Panc1 (cell line): ENCODE data around the gene LBHD1. TPM values are rescaled to one million over a fixed set of nuclear protein-coding genes. Genes with fewer than 3 reads are reported as not detected.

Experiments
- ATAC-seq: fragments of 200-7000 bp; cut with Tn5 transposase; 2 replicates; pipeline ENCODE4 v1.9.1; 2020; ENCODE audit warnings: mild to moderate bottlenecking, moderate library complexity
- BruUV-seq: library from RNA; stranded (reverse); fragments of 400-500 nt; replicated peaks from 2 replicates; lab custom pipeline; 2021; lab: Mats Ljungman, UMichigan
- CTCF ChIA-PET: fragments of 300-600 bp; sonication (Branson Sonifier 250); formaldehyde crosslinking; loops from one replicate; lab custom pipeline; 2022; ENCODE audit warnings: antibody characterized with exemption; lab: Charles Lee
- POLR2A ChIA-PET: fragments of 300-600 bp; sonication (Branson Sonifier 250); formaldehyde crosslinking; loops from one replicate; lab custom pipeline; 2022; ENCODE audit warnings: antibody characterized with exemption; lab: Charles Lee
- DNase-seq: peaks from one replicate; pipeline ENCODE4 v3.0.0-alpha.2; 2010; ENCODE audit warnings: low read depth, low spot score
- H3K27ac ChIP-seq: 2 replicates; pipeline ENCODE4 v1.5.1; 2011; ENCODE audit warnings: mild to moderate bottlenecking, low read length, inconsistent platforms
- H3K27me3 ChIP-seq: fragments of 200-500 bp; sonication (Bioruptor generic); 2 replicates; pipeline ENCODE4 v1.6.0; 2014; ENCODE audit warnings: low read length, inconsistent platforms; ENCODE audit not compliant: control insufficient read depth, insufficient read depth
- H3K36me3 ChIP-seq: fragments of 200-500 bp; sonication (Bioruptor generic); 2 replicates; pipeline ENCODE4 v1.5.1; 2014; ENCODE audit warnings: inconsistent platforms, mild to moderate bottlenecking, low read length, moderate library complexity; ENCODE audit not compliant: control insufficient read depth, insufficient read depth
- H3K4me1 ChIP-seq: 2 replicates; pipeline ENCODE4 v1.5.1; 2011; ENCODE audit warnings: inconsistent platforms, mild to moderate bottlenecking, low read length, moderate library complexity; ENCODE audit not compliant: control insufficient read depth, insufficient read depth
- H3K4me3 ChIP-seq, 2 experiments: 2 replicates each; pipeline ENCODE4 v1.5.1; 2011 to 2012; ENCODE audit warnings: low read depth in 2 of 2, low read length in 2 of 2, mild to moderate bottlenecking in 2 of 2, inconsistent platforms in 1 of 2, moderate library complexity in 1 of 2
- H3K9me3 ChIP-seq: fragments of 200-500 bp; sonication (Bioruptor generic); 2 replicates; pipeline ENCODE4 v1.5.1; 2014; ENCODE audit warnings: low read depth, mild to moderate bottlenecking, inconsistent platforms, low read length, moderate library complexity; ENCODE audit not compliant: control insufficient read depth, insufficient read depth
- POLR2AphosphoS5 ChIP-seq: IDR thresholded peaks from 2 replicates; pipeline ENCODE4 v1.6.1; 2012; ENCODE audit warnings: mild to moderate bottlenecking, low read depth, low read length, moderate library complexity
- SIN3A ChIP-seq: IDR thresholded peaks from 2 replicates; pipeline ENCODE4 v1.6.1; 2012; ENCODE audit warnings: low read depth, mild to moderate bottlenecking, low read length, moderate library complexity, borderline replicate concordance; ENCODE audit not compliant: insufficient read depth
- TCF7L2 ChIP-seq: IDR thresholded peaks from 2 replicates; pipeline ENCODE4 v1.6.1; 2011; ENCODE audit warnings: mild to moderate bottlenecking, low read depth, low read length, inconsistent platforms
- in situ Hi-C: cut with HindIII; loops from 2 replicates; pipeline ENCODE4 v1.10.0; 2016; ENCODE audit warnings: low sequenced_read_pairs, low pct_unique_long_range_greater_than_20kb
- intact Hi-C: fragments of 100-400 bp; cut with micrococcal nuclease; formaldehyde crosslinking; loops from one replicate; pipeline ENCODE4 v1.10.0; 2022; ENCODE audit not compliant: unreplicated experiment
- total RNA-seq: library from RNA; stranded (reverse); gene quantifications from one replicate; pipeline ENCODE4 v1.2.1, GENCODE V29; 2021; ENCODE audit not compliant: unreplicated experiment
- TF ChIP-seq, protein P1 (sequence below): fragments of 450-650 bp; IDR thresholded peaks from 2 replicates; pipeline ENCODE4 v1.5.1; 2017; ENCODE audit warnings: mild to moderate bottlenecking
- TF ChIP-seq, protein P2 (sequence below), 2 experiments: IDR thresholded peaks; 2 replicates each; pipeline ENCODE4 v1.6.1; 2011 to 2012; ENCODE audit warnings: low read depth in 2 of 2, control low read depth in 1 of 2, low read length in 1 of 2, mild to moderate bottlenecking in 1 of 2, moderate library complexity in 1 of 2; ENCODE audit not compliant: insufficient read depth in 1 of 2

LBHD1 gene
- total RNA-seq, 1 experiment from 2014 or later = 15.5 TPM

DNA sequence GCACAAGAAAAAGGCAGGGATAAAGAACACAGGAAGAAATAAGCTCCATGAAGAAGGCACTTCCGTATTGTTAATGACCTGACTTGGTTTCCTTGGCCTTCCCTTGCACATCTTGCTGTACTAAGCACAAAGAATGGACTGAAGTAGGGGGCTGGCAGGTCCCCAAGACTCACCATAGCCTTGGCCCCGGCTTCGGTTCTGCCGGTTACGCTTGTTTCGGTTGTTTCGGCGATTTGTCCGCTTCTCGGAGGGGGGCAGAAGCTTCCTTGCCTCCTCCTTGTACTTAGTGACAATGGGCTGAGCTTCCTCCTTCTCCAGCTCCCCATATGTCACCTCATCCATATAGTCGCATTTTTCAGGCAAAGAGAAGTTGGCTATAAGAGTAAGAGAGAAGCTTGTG lies 44.7 kb upstream of the LBHD1 start:
- Histone ChIP-seq H3K4me3 (no peak overlapping the region), H3K27me3 (no peaks in the 10 kb centered on the region), H3K36me3 (peaks cover 47% of the 10 kb centered on the region), H3K4me1 (peaks cover 4% of the 10 kb centered on the region; the same call in 1 of the 2 replicates), H3K27ac (no peak overlapping the region), H3K9me3 (no peaks in the 10 kb centered on the region)
- no TSS peak for BruUV-seq
- POLR2A ChIA-PET = no interaction called here
- no peak for TF ChIP-seq SIN3A
- TF ChIP-seq TCF7L2 = no peak
- TF ChIP-seq, protein P1, sequence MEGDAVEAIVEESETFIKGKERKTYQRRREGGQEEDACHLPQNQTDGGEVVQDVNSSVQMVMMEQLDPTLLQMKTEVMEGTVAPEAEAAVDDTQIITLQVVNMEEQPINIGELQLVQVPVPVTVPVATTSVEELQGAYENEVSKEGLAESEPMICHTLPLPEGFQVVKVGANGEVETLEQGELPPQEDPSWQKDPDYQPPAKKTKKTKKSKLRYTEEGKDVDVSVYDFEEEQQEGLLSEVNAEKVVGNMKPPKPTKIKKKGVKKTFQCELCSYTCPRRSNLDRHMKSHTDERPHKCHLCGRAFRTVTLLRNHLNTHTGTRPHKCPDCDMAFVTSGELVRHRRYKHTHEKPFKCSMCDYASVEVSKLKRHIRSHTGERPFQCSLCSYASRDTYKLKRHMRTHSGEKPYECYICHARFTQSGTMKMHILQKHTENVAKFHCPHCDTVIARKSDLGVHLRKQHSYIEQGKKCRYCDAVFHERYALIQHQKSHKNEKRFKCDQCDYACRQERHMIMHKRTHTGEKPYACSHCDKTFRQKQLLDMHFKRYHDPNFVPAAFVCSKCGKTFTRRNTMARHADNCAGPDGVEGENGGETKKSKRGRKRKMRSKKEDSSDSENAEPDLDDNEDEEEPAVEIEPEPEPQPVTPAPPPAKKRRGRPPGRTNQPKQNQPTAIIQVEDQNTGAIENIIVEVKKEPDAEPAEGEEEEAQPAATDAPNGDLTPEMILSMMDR = no peak
- TF ChIP-seq, protein P2, sequence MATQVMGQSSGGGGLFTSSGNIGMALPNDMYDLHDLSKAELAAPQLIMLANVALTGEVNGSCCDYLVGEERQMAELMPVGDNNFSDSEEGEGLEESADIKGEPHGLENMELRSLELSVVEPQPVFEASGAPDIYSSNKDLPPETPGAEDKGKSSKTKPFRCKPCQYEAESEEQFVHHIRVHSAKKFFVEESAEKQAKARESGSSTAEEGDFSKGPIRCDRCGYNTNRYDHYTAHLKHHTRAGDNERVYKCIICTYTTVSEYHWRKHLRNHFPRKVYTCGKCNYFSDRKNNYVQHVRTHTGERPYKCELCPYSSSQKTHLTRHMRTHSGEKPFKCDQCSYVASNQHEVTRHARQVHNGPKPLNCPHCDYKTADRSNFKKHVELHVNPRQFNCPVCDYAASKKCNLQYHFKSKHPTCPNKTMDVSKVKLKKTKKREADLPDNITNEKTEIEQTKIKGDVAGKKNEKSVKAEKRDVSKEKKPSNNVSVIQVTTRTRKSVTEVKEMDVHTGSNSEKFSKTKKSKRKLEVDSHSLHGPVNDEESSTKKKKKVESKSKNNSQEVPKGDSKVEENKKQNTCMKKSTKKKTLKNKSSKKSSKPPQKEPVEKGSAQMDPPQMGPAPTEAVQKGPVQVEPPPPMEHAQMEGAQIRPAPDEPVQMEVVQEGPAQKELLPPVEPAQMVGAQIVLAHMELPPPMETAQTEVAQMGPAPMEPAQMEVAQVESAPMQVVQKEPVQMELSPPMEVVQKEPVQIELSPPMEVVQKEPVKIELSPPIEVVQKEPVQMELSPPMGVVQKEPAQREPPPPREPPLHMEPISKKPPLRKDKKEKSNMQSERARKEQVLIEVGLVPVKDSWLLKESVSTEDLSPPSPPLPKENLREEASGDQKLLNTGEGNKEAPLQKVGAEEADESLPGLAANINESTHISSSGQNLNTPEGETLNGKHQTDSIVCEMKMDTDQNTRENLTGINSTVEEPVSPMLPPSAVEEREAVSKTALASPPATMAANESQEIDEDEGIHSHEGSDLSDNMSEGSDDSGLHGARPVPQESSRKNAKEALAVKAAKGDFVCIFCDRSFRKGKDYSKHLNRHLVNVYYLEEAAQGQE (IDR thresholded peaks at IDR 0.05; ENCODE audit: insufficient read depth in 1 of 2, low read depth in 2 of 2, low read length in 1 of 2) = no peak
- TF ChIP-seq POLR2AphosphoS5 = no peak
- no peak for DNase-seq
- no peak for ATAC-seq
- intact Hi-C loops = no loop called here
- in situ Hi-C loops = no loop called here
- CTCF ChIA-PET = no interaction called here

DNA sequence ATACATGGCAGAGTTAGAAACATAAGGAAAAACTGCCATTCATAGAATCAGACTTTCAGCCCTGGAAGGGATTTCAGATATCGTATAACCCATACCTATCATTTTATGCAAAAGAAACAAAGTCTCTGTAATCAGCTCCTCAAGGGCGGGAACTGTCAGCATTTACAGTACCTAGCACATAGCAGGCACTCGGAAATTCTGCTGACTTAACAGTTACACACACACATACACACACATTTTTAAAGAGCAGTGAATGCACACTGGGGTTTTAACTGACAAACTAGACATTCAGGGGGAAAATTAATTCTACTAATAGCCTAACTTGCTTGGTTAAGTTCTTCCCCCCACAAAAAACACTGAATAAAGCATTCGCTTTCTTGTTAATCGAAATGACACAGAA lies 44.1 kb upstream of the LBHD1 start:
- in situ Hi-C loops (no loop called here), intact Hi-C loops (no loop called here)
- TF ChIP-seq TCF7L2 (no peak), POLR2AphosphoS5 (no peak), SIN3A (no peak)
- TF ChIP-seq, protein P1 = no peak
- TF ChIP-seq, protein P2 (IDR thresholded peaks at IDR 0.05; ENCODE audit: insufficient read depth in 1 of 2, low read depth in 2 of 2, low read length in 1 of 2) = no peak
- DNase-seq (no peak), ATAC-seq (no peak)
- POLR2A ChIA-PET = interaction anchor here (0.7 kb wide), 1 partner anchor 356 kb away, joined by 3 read pairs; no protein-coding TSS in a partner anchor
- H3K4me3 ChIP-seq = no peak overlapping the region
- H3K36me3 ChIP-seq = peaks cover 41% of the 10 kb centered on the region
- H3K27ac ChIP-seq = no peak overlapping the region
- peaks cover 4% of the 10 kb centered on the region; the same call in 1 of the 2 replicates for H3K4me1 ChIP-seq
- no peaks in the 10 kb centered on the region for H3K9me3 ChIP-seq
- no TSS peak for BruUV-seq
- CTCF ChIA-PET = no interaction called here
- H3K27me3 ChIP-seq = no peaks in the 10 kb centered on the region
